ENCODE data around the gene ZFAND3.

GRCh38 chr6:38115626-38116008, 296.1 kb downstream of the ZFAND3 start:
- TF ChIP-seq EP300 (IDR thresholded peaks at IDR 0.05) = no peak
- TF ChIP-seq POLR2A (IDR thresholded peaks at IDR 0.05; ENCODE audit: low read depth) = no peak
- TF ChIP-seq CTCF (IDR thresholded peaks at IDR 0.05) = no peak
- no peak for TF ChIP-seq POLR2AphosphoS5 (IDR thresholded peaks at IDR 0.05)
